Measurements from ENCODE around the gene TRHDE.

TRHDE gene

DNA sequence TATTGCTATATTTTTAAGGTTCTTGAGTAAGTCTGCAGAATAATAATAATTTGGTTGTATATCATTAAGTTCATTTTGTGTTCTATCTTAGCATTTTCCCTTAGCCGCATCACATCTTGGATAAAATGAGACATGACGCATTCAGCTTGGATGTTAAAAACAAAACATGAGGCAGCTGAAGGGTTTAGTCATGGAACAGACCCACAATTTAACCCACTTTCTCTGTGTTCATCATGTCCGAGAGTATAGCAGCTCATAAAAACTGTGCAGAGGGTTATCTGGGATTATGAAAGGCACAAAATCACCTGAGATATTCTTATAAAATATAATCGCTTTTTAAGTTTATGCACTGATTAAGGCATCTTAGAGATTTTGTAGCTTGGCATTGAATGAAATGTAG, 219.3 kb downstream of the TRHDE start:
- H2AFZ ChIP-seq = no peak overlapping the region
- no peak overlapping the region for H3K27ac ChIP-seq
- H3K36me3 ChIP-seq (ENCODE audit: control insufficient read depth, insufficient read depth, low read length) = no peaks in the 10 kb centered on the region
- no peaks in the 10 kb centered on the region for H3K9me3 ChIP-seq (ENCODE audit: control insufficient read depth, low read length)
- H3K4me2 ChIP-seq (ENCODE audit: low read length) = no peak overlapping the region
- H3K27me3 ChIP-seq (ENCODE audit: control insufficient read depth, insufficient read depth, low read length) = no peaks in the 10 kb centered on the region
- no peaks in the 10 kb centered on the region for H3K4me1 ChIP-seq
- no peak overlapping the region for H3K4me3 ChIP-seq (ENCODE audit: low read depth, low read length)
- no peak overlapping the region for H3K9ac ChIP-seq
- no peaks in the 10 kb centered on the region for H3K79me2 ChIP-seq
- TF ChIP-seq, protein P1, sequence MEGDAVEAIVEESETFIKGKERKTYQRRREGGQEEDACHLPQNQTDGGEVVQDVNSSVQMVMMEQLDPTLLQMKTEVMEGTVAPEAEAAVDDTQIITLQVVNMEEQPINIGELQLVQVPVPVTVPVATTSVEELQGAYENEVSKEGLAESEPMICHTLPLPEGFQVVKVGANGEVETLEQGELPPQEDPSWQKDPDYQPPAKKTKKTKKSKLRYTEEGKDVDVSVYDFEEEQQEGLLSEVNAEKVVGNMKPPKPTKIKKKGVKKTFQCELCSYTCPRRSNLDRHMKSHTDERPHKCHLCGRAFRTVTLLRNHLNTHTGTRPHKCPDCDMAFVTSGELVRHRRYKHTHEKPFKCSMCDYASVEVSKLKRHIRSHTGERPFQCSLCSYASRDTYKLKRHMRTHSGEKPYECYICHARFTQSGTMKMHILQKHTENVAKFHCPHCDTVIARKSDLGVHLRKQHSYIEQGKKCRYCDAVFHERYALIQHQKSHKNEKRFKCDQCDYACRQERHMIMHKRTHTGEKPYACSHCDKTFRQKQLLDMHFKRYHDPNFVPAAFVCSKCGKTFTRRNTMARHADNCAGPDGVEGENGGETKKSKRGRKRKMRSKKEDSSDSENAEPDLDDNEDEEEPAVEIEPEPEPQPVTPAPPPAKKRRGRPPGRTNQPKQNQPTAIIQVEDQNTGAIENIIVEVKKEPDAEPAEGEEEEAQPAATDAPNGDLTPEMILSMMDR (IDR thresholded peaks at IDR 0.05) = no peak

DNA sequence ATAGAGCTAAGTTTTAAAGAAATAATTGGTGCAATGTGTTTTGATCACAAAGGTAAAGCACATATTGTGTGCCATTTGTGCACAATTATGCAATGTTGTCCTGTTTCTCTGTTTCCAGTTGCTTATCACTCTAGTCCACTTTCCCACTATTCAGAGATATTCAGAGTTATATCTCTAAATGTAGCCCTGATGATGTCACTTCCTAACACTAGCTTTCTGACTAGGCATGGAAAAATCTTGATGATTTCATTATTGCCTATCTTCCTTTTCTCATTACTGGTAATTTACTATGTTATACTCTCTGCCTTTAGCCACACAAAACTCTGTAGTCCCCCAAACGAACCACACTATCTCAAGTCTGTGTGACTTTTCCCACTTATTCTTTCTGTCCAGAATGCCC, 221.2 kb downstream of the TRHDE start:
- H3K4me1 ChIP-seq = no peaks in the 10 kb centered on the region
- no peak overlapping the region for H3K4me2 ChIP-seq (ENCODE audit: low read length)
- no peaks in the 10 kb centered on the region for H3K36me3 ChIP-seq (ENCODE audit: control insufficient read depth, insufficient read depth, low read length)
- H3K27me3 ChIP-seq (ENCODE audit: control insufficient read depth, insufficient read depth, low read length) = no peaks in the 10 kb centered on the region
- H3K27ac ChIP-seq = no peak overlapping the region
- H3K4me3 ChIP-seq (ENCODE audit: low read depth, low read length) = no peak overlapping the region
- H3K9ac ChIP-seq = no peak overlapping the region
- H3K9me3 ChIP-seq (ENCODE audit: control insufficient read depth, low read length) = no peaks in the 10 kb centered on the region
- no peaks in the 10 kb centered on the region for H3K79me2 ChIP-seq
- TF ChIP-seq, protein P1 (IDR thresholded peaks at IDR 0.05) = no peak
- no peak overlapping the region for H2AFZ ChIP-seq

DNA sequence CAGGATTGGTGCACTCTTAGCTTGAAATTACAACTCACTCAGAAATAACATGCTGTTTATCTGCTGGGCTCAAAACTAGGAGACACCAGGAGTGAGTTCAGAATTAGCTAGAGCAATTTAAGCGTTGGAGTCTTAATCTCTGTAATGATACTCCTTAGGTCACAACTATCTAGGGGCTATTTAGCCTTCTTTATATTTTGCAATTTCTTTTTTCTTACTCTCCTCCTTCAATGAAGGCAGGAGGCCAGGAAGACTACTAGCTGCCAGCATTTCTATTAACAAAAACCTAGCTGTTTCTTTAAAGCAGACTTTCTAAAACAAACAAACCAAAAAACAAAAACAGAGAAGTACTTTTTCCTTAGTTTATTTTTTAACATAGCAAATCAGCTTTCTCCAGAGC, 226.2 kb downstream of the TRHDE start:
- Histone ChIP-seq H3K27me3 (ENCODE audit: control insufficient read depth, insufficient read depth, low read length) (no peaks in the 10 kb centered on the region), H3K4me3 (ENCODE audit: low read depth, low read length) (no peak overlapping the region), H3K4me1 (no peaks in the 10 kb centered on the region), H3K4me2 (ENCODE audit: low read length) (no peak overlapping the region), H2AFZ (no peak overlapping the region), H3K79me2 (no peaks in the 10 kb centered on the region), H3K36me3 (ENCODE audit: control insufficient read depth, insufficient read depth, low read length) (no peaks in the 10 kb centered on the region), H3K27ac (no peak overlapping the region), H3K9me3 (ENCODE audit: control insufficient read depth, low read length) (no peaks in the 10 kb centered on the region), H3K9ac (no peak overlapping the region)
- TF ChIP-seq, protein P1 (IDR thresholded peaks at IDR 0.05) = no peak

DNA sequence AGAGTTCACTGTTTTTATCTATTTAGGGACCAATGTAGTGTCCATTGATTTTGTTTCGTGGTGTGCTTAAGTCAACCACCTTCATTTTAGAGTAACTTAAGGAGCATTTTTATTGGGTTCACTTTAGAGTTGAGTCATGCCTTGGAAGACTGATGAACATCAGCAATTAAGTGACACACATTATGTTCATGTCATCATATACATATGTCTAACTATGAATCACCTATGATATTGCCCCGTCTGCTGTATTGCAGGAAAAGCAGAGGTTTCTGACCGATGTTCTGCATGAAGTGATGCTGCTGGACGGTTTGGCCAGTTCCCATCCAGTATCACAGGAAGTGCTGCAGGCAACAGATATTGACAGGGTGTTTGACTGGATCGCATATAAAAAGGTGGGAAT, 227.1 kb downstream of the TRHDE start:
- no peak overlapping the region for H2AFZ ChIP-seq
- H3K36me3 ChIP-seq (ENCODE audit: control insufficient read depth, insufficient read depth, low read length) = no peaks in the 10 kb centered on the region
- no peak overlapping the region for H3K4me3 ChIP-seq (ENCODE audit: low read depth, low read length)
- H3K27me3 ChIP-seq (ENCODE audit: control insufficient read depth, insufficient read depth, low read length) = no peaks in the 10 kb centered on the region
- no peaks in the 10 kb centered on the region for H3K9me3 ChIP-seq (ENCODE audit: control insufficient read depth, low read length)
- H3K27ac ChIP-seq = no peak overlapping the region
- no peaks in the 10 kb centered on the region for H3K79me2 ChIP-seq
- H3K9ac ChIP-seq = no peak overlapping the region
- H3K4me2 ChIP-seq (ENCODE audit: low read length) = no peak overlapping the region
- TF ChIP-seq, protein P1 (IDR thresholded peaks at IDR 0.05) = no peak
- H3K4me1 ChIP-seq = no peaks in the 10 kb centered on the region

DNA sequence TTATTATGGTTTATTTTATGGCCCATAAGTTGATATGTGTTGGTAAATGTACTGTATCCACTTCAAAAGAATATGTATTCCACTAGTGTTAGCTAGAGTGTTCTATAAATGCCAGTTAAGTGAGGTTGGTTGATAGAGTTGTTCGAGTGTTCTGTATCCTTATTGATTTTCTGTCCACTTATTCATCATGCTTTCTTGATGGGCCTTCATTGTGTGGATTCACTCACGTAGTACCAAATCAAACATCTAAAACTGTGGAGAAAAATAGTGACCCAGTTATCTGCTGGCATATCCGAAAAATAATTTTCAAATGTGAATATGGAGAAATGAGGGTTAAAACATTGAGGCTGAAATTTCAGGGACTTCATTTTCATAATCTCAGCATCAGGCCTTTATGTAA, 230.4 kb downstream of the TRHDE start:
- Histone ChIP-seq H3K4me3 (ENCODE audit: low read depth, low read length) (no peak overlapping the region), H3K36me3 (ENCODE audit: control insufficient read depth, insufficient read depth, low read length) (no peaks in the 10 kb centered on the region), H3K4me2 (ENCODE audit: low read length) (no peak overlapping the region), H3K9me3 (ENCODE audit: control insufficient read depth, low read length) (no peaks in the 10 kb centered on the region), H3K79me2 (no peaks in the 10 kb centered on the region), H2AFZ (no peak overlapping the region), H3K4me1 (no peaks in the 10 kb centered on the region), H3K9ac (no peak overlapping the region), H3K27ac (no peak overlapping the region), H3K27me3 (ENCODE audit: control insufficient read depth, insufficient read depth, low read length) (no peaks in the 10 kb centered on the region)
- TF ChIP-seq, protein P1 (IDR thresholded peaks at IDR 0.05) = no peak
